ENCODE data around the gene ENTHD1. TPM values are rescaled to one million over a fixed set of nuclear protein-coding genes. Genes with fewer than 3 reads are reported as not detected.

ENTHD1 gene
- total and polyA plus RNA-seq, 9 of the 15 experiments (the other 6 are each of a cell fraction or from before 2014, with no cell fraction given), result 0.13 to 0.98 (median 0.35) TPM

DNA sequence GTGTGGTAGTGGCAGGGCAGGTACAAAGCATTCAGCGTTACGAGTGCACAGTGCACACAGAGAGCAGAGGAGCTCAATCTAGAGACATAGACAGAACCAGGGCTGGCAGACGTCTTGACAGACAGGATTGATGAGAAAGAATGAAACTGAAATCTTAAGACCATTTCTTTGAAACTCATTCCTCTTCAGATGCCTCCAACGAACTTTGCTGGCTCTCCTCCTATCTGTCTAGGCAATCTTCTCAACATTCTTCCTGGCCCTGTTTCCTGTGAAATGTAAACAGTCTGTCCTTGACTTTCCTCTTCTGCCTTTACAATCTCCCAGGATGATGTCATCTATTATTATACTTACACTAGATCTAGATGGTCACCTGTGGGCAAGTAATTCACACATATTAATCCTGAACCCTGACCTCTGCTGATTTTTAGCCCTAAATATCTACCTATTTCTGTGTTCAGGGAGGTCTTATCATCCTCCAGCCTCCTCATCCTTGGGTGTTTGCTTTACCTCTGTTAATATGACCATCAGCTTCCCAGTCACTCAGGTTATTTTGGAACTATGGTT lies 119.5 kb downstream of the ENTHD1 start (continued):
- 0 out of 2 replicates have a peak, but pooled peaks have one; percentile 23 for TF ChIP-seq BACH1 (tag; IDR thresholded peaks at IDR 0.05)
- TF ChIP-seq, protein P1, sequence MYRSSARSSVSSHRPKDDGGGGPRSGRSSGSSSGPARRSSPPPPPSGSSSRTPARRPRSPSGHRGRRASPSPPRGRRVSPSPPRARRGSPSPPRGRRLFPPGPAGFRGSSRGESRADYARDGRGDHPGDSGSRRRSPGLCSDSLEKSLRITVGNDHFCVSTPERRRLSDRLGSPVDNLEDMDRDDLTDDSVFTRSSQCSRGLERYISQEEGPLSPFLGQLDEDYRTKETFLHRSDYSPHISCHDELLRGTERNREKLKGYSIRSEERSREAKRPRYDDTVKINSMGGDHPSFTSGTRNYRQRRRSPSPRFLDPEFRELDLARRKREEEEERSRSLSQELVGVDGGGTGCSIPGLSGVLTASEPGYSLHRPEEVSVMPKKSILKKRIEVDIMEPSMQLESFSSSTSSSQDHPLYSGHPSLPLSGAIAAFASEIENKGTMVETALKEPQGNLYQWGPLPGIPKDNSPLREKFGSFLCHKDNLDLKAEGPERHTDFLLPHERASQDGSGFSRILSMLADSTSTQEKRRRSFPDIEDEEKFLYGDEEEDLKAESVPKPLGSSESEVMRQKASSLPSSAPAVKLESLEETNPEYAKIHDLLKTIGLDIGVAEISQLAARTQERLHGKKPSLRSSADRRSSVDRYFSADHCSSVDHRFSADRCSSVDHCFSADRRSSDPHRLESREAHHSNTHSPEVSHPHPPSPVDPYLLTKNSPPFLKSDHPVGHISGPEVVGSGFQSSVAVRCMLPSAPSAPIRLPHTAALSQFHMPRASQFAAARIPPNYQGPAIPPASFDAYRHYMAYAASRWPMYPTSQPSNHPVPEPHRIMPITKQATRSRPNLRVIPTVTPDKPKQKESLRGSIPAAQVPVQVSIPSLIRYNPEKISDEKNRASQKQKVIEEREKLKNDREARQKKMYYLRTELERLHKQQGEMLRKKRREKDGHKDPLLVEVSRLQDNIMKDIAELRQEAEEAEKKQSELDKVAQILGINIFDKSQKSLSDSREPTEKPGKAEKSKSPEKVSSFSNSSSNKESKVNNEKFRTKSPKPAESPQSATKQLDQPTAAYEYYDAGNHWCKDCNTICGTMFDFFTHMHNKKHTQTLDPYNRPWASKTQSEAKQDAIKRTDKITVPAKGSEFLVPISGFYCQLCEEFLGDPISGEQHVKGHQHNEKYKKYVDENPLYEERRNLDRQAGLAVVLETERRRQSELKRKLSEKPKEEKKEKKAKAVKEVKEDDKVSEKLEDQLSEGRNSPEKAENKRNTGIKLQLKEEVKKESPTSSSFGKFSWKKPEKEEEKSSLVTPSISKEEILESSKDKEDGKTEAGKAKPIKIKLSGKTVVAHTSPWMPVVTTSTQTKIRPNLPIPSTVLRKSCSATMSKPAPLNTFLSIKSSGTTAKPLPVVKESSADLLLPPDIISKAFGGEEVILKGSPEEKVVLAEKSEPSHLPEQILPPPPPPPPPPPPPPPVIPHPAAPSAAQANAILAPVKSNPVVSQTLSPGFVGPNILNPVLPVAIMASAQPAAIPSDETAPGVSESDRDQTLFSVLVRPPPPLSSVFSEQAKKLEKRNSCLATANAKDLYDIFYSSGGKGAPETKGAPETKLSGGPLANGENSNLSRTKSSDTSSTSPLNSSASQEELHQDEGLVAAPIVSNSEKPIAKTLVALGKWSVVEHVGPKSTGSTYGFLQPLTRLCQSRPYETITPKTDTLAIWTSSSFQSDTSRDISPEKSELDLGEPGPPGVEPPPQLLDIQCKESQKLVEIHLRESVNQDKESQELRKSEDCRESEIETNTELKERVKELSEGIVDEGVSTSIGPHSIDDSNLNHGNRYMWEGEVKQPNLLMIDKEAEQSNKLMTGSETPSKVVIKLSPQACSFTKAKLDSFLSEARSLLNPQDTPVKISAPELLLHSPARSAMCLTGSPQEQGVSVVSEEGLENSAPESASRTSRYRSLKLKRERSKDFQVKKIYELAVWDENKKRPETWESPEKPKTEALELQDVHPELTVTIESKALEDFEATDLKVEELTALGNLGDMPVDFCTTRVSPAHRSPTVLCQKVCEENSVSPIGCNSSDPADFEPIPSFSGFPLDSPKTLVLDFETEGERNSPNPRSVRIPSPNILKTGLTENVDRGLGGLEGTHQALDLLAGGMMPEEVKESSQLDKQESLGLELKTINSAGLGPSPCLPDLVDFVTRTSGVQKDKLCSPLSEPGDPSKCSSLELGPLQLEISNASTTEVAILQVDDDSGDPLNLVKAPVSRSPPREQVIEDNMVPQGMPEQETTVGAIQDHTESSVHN (IDR thresholded peaks at IDR 0.05; ENCODE audit: borderline replicate concordance in 1 of 2, low read depth in 1 of 2), result 0 out of 4 replicates have a peak, but pooled peaks of 1 of the 2 experiments have one; percentile 27
- no peak for TF ChIP-seq MLX (CRISPR knock-in tag; conservative IDR thresholded peaks at IDR 0.05)
- no peak for TF ChIP-seq BRD9 (IDR thresholded peaks at IDR 0.05; ENCODE audit: low read depth, partially characterized antibody)
- no peak for TF ChIP-seq THRAP3 (IDR thresholded peaks at IDR 0.05; ENCODE audit: borderline replicate concordance)
- 0 out of 2 replicates have a peak, but pooled peaks have one; percentile 5 for TF ChIP-seq ZNF24 (IDR thresholded peaks at IDR 0.05)
- peak; percentile 68 for TF ChIP-seq ARID1B (IDR thresholded peaks at IDR 0.05)
- TF ChIP-seq ZBTB17 (CRISPR knock-in tag; IDR thresholded peaks at IDR 0.05), result no peak
- TF ChIP-seq EP300 (IDR thresholded peaks at IDR 0.05; ENCODE audit: low read length), result peak; percentile 87
- peak; percentile 64 for TF ChIP-seq CCNT2 (IDR thresholded peaks at IDR 0.05; ENCODE audit: borderline replicate concordance, extremely low read depth, insufficient read length, low read depth, low read length)
- TF ChIP-seq ZNF586 (CRISPR knock-in tag; conservative IDR thresholded peaks at IDR 0.05), result no peak
- TF ChIP-seq MBD1 (CRISPR knock-in tag; IDR thresholded peaks at IDR 0.05), result no peak
- TF ChIP-seq SMARCC2 (IDR thresholded peaks at IDR 0.05; ENCODE audit: low read depth), result no peak
- TF ChIP-seq ELF4 (CRISPR knock-in tag; IDR thresholded peaks at IDR 0.05), result no peak
- TF ChIP-seq RBM22 (IDR thresholded peaks at IDR 0.05; ENCODE audit: low read depth, low read length, poor library complexity, severe bottlenecking), result no peak
- TF ChIP-seq MTA3 (IDR thresholded peaks at IDR 0.05; ENCODE audit: borderline replicate concordance), result peak; percentile 34; the same call in 1 of the 2 replicates
- peak; percentile 30; the same call in 1 of the 2 replicates for TF ChIP-seq ZNF175 (CRISPR knock-in tag; IDR thresholded peaks at IDR 0.05; ENCODE audit: low read depth)
- 0 out of 2 replicates have a peak, but pooled peaks have one; percentile 47 for TF ChIP-seq NBN (IDR thresholded peaks at IDR 0.05; ENCODE audit: low read depth)

Data from K562 (cell line).